NB4 (cell line): ENCODE measurements around the gene CCBE1.

Experiments
- CTCF ChIP-seq: IDR thresholded peaks from one replicate; pipeline ENCODE4 v1.5.1; 2012; ENCODE audit warnings: low read depth, low read length
- POLR2A ChIP-seq: IDR thresholded peaks from 2 replicates; pipeline ENCODE4 v1.6.1; 2011; ENCODE audit warnings: mild to moderate bottlenecking; ENCODE audit not compliant: insufficient read length; ENCODE audit errors: extremely low read depth

DNA sequence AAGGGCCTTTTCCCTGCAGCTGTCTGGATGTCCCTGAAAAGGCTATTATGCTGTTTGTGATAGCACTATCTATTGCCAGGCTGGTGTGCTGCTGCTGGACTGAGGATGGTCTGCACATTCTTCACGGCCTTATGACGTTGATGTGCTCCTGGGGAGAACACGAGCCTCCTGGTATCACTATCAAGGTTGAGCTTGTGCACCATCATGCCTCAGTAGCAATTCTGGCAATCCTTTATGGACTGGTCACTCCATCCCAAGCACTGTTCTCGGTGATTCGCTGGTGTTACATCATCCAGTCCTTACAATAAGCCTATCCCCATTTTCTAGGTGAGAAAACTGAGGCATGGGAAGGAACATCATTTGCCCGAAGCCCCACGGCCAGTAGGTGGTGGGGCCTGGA lies 18.2 kb upstream of the CCBE1 start:
- no peak for TF ChIP-seq POLR2A
- no peak for TF ChIP-seq CTCF
